ENCODE data around the gene GSTM1. TPM values are rescaled to one million over a fixed set of nuclear protein-coding genes. Genes with fewer than 3 reads are reported as not detected.

Gene GSTM1
- total RNA-seq, 4 donors from 2014 or later, result 0.83 to 299 TPM; not detected in 2

DNA sequence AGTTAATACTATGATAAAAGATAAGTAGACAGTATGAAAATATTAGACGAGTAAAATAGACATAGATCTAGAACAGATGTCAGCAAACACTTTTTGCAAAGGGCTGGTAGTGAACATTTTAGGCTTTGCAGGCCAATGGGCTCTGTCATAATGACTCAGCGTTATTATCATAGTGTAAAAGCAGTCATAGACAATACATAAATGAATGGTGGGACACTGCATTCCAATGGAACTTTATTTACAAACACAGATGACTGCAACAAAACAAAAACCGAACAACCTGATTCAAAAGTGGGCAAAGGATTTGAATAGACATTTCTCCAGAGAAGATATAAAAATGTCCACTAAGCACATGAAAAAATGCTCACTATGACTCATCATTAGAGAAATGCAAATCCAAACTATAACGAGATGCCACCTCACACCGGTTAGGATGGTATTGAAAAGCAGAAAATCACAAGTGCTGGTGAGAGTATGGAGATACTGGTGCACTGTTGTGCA is 31.8 kb downstream of the GSTM1 start:
- H3K4me1 ChIP-seq, result peaks cover 24 to 56% (median 48%) of the 10 kb centered on the region in 3 donors
- intact Hi-C loops (cut with DNase I), result no loop called here
- WGBS, 2 donors, result 33 to 43% methylated on average over 5 of the region's 5 CpGs
- no peaks in the 10 kb centered on the region for H3K9me3 ChIP-seq
- DNase-seq, result no peak
- no peaks in the 10 kb centered on the region for H3K36me3 ChIP-seq
- no peak overlapping the region for H3K4me3 ChIP-seq
- peak overlapping the region in 1 of 4 donors; percentile 77 for H3K27ac ChIP-seq
- no peaks in the 10 kb centered on the region for H3K27me3 ChIP-seq
- TF ChIP-seq POLR2A (IDR thresholded peaks at IDR 0.05) (no peak), CTCF (IDR thresholded peaks at IDR 0.05) (no peak)

GRCh38 chr1:109721042-109721441 is 33.4 kb downstream of the GSTM1 start:
- intact Hi-C loops (cut with DNase I), result no loop called here
- no peaks in the 10 kb centered on the region for H3K9me3 ChIP-seq
- H3K4me1 ChIP-seq, result peaks cover 24 to 39% (median 36%) of the 10 kb centered on the region in 3 donors
- H3K27me3 ChIP-seq, result no peaks in the 10 kb centered on the region
- no peak for DNase-seq
- H3K4me3 ChIP-seq, result no peak overlapping the region
- no peak overlapping the region for H3K27ac ChIP-seq
- no peaks in the 10 kb centered on the region for H3K36me3 ChIP-seq
- no peak for TF ChIP-seq POLR2A (IDR thresholded peaks at IDR 0.05)
- TF ChIP-seq CTCF (IDR thresholded peaks at IDR 0.05), result no peak
- WGBS, 2 donors, result 87 to 88% methylated on average over 5 of the region's 5 CpGs

DNA sequence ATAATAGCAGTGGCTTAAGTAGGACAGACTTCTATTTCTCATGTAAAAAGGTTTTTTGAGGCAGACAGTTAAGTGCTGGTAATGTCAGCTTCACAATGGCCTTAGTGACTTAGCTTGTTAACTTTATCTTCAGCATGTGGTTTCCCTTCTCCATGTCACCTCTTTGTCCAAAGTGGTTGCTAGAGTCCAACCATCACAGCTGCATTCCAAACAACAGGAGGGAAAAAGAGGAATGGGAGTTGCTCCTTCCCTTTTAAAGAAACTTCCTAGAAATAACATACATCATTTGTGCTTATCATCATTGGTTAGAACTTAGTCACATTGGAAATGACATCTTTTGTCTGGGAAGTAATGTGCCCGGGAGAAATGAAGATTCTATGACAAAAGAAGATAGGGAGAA is 34.4 kb downstream of the GSTM1 start:
- TF ChIP-seq CTCF (IDR thresholded peaks at IDR 0.05), result no peak
- no peak for TF ChIP-seq POLR2A (IDR thresholded peaks at IDR 0.05)
- WGBS, 2 donors, result 87 to 95% methylated on average over 1 of the region's 1 CpG
- Histone ChIP-seq H3K27ac (no peak overlapping the region), H3K4me1 (peaks cover 16 to 30% (median 27%) of the 10 kb centered on the region in 3 donors), H3K36me3 (no peaks in the 10 kb centered on the region), H3K9me3 (no peaks in the 10 kb centered on the region), H3K4me3 (no peak overlapping the region), H3K27me3 (no peaks in the 10 kb centered on the region)
- intact Hi-C loops (cut with DNase I), result no loop called here
- no peak for DNase-seq

- DNase-seq, result no peak
- no peaks in the 10 kb centered on the region for H3K36me3 ChIP-seq
- H3K4me3 ChIP-seq, result no peak overlapping the region
- no peaks in the 10 kb centered on the region for H3K27me3 ChIP-seq
- H3K27ac ChIP-seq, result no peak overlapping the region
- TF ChIP-seq POLR2A (IDR thresholded peaks at IDR 0.05) (no peak), CTCF (IDR thresholded peaks at IDR 0.05) (no peak)
- peaks cover 6 to 19% (median 16%) of the 10 kb centered on the region in 3 donors for H3K4me1 ChIP-seq
- intact Hi-C loops (cut with DNase I), result no loop called here
- WGBS, 2 donors, result 81 to 84% methylated on average over 7 of the region's 7 CpGs
- no peaks in the 10 kb centered on the region for H3K9me3 ChIP-seq
Observed at GRCh38 chr1:109722908-109723691, 35.5 kb downstream of the GSTM1 start.

- Histone ChIP-seq H3K4me3 (no peak overlapping the region), H3K36me3 (no peaks in the 10 kb centered on the region), H3K27me3 (no peaks in the 10 kb centered on the region), H3K4me1 (peaks cover 0 to under 1% (median 0%) of the 10 kb centered on the region in 3 donors), H3K27ac (no peak overlapping the region), H3K9me3 (no peaks in the 10 kb centered on the region)
- TF ChIP-seq POLR2A (IDR thresholded peaks at IDR 0.05), result no peak
- no peak for TF ChIP-seq CTCF (IDR thresholded peaks at IDR 0.05)
- intact Hi-C loops (cut with DNase I), result no loop called here
- WGBS, 2 donors, result 79 to 84% methylated on average over 1 to 5 of the region's 5 CpGs
- DNase-seq, result no peak
Observed at GRCh38 chr1:109724933-109725332, 37.3 kb downstream of the GSTM1 start.

Data from esophagus squamous epithelium (tissue), 5 donors.